Superior temporal gyrus (tissue), 1 donor: ENCODE results near the gene DLGAP5.

Experiments
- DNase-seq: peaks from one replicate; pipeline ENCODE4 v3.0.0-alpha.2; 2016; ENCODE audit errors: extremely low spot score

The DLGAP5 gene

GRCh38 chr14:55188686-55189295 lies 2.6 kb downstream of the DLGAP5 start:
- no peak for DNase-seq

GRCh38 chr14:55180434-55180833 lies 11.0 kb downstream of the DLGAP5 start:
- no peak for DNase-seq

- DNase-seq = no peak
Observed at GRCh38 chr14:55180006-55180405, 11.4 kb downstream of the DLGAP5 start.

- DNase-seq = no peak
Observed at GRCh38 chr14:55170526-55170925, 20.9 kb downstream of the DLGAP5 start.

- DNase-seq = peak; percentile 76
Observed at GRCh38 chr14:55160989-55161388, 30.4 kb downstream of the DLGAP5 start.

- no peak for DNase-seq
Observed at GRCh38 chr14:55158412-55158811, 33.0 kb downstream of the DLGAP5 start.

GRCh38 chr14:55157080-55157479 lies 34.3 kb downstream of the DLGAP5 start:
- no peak for DNase-seq

GRCh38 chr14:55153951-55154350 lies 37.4 kb downstream of the DLGAP5 start:
- no peak for DNase-seq

GRCh38 chr14:55152052-55152753 lies 39.2 kb downstream of the DLGAP5 start:
- no peak for DNase-seq

GRCh38 chr14:55151601-55152000 lies 39.8 kb downstream of the DLGAP5 start:
- DNase-seq = no peak

GRCh38 chr14:55146425-55146824 lies 45.0 kb downstream of the DLGAP5 start:
- DNase-seq = no peak

- DNase-seq = no peak
Observed at GRCh38 chr14:55142466-55142865, 48.9 kb downstream of the DLGAP5 start.

- no peak for DNase-seq
Observed at GRCh38 chr14:55141825-55142224, 49.6 kb downstream of the DLGAP5 start.

- no peak for DNase-seq
Observed at GRCh38 chr14:55139696-55140509, 51.5 kb downstream of the DLGAP5 start.

GRCh38 chr14:55139141-55139540 lies 52.2 kb downstream of the DLGAP5 start:
- no peak for DNase-seq

GRCh38 chr14:55138091-55138490 lies 53.3 kb downstream of the DLGAP5 start:
- no peak for DNase-seq

- peak; percentile 64 for DNase-seq
Observed at GRCh38 chr14:55136885-55137786, 54.2 kb downstream of the DLGAP5 start.

- no peak for DNase-seq
Observed at GRCh38 chr14:55136241-55136640, 55.1 kb downstream of the DLGAP5 start.

GRCh38 chr14:55133416-55133815 lies 58.0 kb downstream of the DLGAP5 start:
- no peak for DNase-seq

- no peak for DNase-seq
Observed at GRCh38 chr14:55131370-55132137, 59.8 kb downstream of the DLGAP5 start.

- DNase-seq = no peak
Observed at GRCh38 chr14:55130196-55130550, 61.2 kb downstream of the DLGAP5 start.
